NOMO-1 treated with DMSO at 0.1 percent for 48 hours (cell line): ENCODE measurements around the gene RNF220.

Source experiments
- DNase-seq: peaks from one replicate; lab custom pipeline; 2025; ENCODE audit not compliant: unreplicated experiment; lab: John Stamatoyannopoulos, UW

RNF220 gene

DNA sequence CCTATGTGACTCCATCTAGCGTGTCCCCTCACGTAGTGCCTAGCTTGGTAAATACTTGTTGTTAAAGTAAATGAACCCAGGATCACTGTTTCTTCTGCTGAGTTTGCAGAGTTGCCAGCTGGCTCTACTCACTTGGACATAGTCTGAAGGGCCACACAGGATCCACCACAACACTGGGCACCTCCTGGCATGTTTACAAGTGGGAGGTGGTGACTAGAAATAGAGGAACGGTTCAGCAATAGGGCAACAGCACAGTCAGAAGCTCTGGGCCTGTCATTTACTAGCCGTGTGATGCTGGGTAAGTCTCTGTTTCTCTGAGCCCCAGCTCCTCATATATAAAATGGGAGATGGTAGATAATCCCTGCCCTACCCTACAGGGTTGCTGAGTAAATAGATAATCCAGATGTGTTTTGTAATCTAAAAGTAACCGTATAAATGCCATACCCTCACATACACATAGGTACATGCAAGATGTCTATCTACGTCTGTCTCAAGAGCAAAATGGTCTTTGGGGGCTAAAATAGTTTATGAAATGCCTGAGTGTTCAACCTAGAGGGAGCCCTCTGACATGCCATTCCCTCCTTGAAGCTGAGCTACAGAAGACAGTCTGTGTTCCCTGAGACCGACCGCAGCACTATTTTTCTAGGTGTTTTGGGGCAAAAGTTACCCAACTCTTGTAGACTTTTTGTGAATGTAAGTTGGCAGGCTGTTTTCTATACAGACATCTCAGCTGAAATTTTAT is 20.5 kb downstream of the RNF220 start:
- no peak for DNase-seq

DNA sequence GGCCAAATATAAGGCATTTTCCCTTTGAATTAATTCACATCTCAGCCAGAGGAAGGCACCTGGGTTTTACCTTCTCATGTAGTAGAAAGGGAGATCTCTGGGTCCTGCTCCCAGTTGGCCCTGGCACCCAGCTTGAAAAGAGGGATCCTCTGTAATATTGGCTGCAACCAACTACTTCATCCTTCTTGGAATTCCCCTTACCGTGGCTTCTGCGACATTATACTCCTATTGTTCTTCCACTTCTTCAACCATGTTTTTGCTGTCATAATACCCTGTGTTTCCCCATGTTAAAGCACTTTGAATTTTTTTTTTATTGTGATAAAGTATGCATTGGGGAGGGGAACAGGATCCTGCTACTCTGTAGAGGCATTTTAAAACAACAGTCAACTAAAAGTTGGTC is 26.8 kb downstream of the RNF220 start:
- DNase-seq: no peak

DNA sequence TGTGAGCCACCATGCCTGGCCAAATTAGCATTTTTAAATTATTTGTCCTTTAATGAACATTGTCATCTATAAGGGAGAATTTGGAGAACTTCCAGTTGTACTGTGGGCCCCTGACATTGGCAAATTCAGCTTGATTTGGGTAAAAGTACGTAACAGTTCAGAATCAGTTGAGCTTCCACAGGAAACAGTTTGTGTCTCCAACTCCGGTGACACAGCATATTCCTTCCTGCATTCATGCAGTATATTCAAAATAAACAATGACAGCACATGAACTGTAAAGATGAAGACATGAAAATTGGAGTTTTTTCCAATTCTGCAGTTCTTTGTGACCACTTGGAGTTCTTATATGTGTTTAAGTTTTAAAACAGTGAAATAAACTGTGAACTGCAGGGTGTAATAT is 28.2 kb downstream of the RNF220 start:
- DNase-seq: peak; percentile 80

DNA sequence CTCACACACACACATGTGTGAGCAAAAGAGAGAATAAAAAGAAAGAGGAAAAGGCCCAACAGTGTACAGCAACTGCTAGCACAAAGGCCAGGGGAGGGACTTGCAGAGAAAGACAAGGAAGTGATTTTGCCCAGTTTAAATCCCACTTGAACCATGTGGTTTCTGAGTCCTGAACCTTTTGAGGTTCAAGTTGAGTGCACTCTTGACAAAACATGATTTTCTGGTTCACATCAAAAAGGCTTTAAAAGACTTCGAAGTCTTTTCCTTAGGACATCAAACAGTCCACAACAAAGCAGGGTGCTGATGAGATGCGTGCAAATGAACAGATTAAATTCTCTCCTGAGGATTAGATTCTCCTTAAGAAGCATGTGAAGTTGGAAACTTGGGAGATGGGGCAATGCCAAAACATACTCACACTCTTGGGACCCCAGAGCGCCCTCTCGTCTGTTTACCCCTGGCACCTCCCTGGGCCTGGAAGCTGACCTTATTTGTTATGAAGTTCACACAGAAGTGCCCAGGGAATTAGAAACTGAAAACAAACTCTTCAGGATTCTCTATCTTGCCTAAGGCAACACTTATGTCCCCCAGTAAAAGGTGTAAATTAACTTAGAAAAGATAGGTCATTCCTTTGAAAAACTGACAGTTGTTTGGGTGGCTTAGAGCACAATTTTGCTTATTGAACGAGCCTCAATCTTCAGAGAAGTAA is 31.5 kb downstream of the RNF220 start:
- DNase-seq: peak; percentile 19

DNA sequence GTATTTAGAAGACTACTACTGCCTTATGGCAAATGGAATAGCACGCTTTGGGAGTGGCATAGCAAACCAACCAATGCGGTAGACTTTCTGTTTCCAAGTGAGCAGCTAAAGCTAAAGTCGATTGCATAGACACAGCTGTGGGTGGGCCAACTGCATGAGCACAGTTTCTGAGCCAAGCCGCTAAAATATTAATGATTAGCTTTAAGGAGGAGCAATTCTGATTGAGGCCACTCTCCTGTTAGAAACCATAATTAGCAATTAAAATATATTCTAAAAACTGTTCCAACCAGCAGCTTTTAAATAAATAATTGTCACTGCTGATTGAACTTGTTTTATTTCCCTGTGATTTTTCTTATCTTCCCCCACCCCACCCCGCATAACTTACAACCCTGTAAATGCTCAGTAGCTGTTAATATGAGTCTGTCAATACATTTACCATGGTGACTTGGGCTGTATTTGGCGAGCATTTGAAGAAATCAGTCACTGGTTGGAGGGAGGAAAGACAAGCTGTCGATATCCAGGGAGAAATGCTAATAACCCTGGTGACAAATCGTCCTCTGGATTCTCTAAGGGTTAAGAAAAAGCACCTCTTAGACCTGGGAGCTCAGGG is 32.2 kb downstream of the RNF220 start:
- no peak for DNase-seq

DNA sequence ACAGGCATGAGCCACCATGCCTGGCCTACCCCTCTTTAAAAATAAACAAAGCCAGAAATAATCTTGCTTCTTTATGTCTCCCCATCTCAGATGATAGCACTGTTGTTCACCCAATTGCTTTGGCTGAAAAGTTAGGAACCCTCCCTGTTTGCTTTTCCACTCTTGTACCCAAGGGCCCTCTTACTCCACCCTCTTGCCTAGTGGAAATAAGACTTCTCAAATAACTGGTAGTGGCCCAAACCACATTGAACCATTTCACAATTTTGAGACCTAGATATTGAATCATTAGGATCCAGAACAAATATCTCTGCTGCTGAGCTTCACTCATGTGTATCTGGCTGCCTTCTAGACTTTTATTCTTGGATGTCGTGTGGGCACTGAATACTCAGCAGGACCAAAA is 37.7 kb downstream of the RNF220 start:
- DNase-seq: no peak

DNA sequence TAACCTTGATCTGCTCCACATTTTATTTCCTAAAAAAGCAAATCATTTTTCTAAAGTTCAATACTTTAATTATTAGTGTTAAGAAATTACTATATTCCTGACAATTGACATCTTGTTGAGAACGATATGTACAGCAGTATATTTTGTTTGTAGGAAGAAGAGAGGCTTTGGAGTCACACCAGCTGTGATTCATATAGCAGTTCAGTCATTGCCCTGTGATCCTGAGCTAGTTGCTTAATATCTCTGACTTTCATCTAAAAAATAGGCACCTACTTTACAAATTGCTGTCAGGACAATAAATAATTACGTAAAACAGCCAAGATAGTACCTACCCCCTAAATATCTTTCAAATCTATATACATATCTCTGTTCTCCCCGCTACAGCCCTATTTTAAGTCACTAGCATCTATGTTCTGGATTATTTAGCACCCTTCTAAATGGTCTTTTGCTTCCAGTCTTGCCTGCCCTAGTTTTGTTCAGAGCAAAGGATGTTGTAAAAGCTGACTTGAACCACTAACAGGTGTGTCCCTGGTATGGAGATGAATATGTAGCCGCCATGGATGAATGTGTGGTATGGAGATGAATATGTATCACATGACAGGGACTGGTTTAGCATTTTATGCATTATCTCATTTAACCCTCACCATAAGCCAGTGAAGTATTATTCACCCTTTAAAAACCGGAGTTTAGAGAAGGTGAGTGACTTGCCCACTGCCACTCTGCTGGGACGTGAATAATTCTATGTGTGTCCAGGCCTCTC is 42.2 kb downstream of the RNF220 start:
- DNase-seq: no peak

DNA sequence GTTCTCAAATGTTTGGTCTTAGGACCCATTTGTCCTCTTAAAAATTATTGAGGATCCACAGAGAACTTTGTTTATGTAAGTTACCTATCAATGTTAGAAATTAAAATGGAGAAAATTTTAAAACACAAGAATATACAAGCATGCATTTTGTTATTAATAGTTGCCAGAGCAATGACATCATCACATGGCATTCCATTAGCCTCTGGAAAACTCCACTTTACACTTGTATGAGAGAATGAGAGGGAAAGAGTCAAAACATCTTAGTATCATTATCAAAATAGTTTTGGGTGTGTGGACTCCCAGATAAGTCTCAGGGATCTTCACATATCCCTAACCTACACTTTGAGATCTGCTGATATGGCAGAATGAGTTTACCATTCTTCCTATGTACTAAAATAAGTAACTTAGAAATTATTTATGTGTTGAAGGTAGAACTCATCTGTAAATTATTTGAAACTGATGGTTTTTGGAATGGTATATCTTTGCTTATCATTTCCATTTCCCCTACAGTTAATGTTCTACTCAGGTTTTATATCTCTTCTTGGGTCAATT is 48.8 kb downstream of the RNF220 start:
- DNase-seq: no peak

DNA sequence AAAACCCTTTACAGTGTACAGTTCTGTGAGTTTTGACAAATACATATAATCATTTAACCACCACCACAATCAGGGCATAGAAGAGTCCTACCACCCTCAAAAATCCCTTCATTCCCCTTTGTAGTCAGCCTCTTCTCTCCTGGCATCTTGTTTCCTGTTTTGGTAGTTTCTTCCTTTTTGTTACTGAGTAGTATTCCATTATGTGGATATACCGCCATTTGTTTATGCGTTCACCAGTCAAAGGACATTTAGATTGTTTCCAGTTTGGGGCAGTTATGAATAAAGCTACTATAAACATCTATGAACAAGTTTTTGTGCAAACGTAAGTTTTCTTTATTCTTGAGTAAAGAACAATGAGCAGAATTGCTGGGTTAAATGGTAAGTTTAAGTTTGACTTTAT is 49.6 kb downstream of the RNF220 start:
- DNase-seq: no peak

DNA sequence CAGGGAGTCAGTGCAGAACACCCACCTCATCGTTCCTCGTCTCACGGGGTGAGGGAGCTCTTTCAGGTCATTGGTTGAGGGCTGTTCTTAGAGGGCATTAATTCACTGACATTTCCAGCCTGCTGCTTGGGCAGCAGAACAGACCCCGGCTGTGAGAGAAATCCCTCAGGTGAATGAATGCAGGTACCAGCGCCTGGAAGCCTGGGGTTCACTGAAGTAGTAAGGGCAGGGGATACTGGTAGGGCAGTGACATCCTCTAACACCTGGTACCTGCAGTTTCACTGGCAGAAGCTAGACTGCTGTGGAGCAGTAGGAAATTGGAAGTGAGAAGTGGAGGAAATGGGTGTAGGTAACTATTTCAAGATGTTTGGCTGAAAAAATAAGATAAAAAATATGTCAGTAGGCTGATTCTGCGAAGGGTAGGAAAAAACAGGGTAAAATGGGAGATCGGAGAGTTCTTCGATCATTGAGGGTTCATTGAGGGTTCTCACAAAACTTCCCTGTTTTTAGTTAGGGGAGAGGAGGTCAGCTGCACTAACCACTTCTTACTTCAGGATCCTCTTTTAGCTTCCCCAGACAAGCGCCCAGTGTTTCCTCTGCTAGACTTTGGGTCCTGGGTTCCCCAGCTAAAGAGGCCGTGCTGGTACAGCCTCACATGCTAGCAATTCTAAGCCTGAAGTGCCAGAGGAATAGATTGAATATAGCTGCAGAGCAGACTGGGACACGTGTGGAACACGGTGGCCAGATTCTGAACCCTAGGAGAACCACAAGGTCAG is 55.2 kb downstream of the RNF220 start:
- peak; percentile 67 for DNase-seq

DNA sequence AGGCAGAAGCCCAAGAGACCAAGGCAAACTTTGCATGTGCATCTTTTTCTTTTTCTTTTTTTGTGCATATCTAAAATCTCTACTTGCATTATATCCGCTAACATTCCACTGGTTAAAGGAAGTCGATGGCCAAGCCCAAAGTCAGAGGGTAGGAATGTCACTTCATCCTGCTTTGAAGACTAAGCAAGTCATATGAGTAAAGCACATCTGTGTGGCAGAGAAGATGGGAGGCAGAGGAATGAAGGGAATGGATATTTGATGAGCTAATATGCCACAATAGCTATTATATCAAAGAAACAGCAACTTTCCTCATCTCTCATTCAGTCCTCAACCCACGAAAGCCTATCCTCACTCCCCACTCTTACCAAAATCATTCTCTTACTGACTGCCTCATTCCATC is 59.3 kb downstream of the RNF220 start:
- no peak for DNase-seq

DNA sequence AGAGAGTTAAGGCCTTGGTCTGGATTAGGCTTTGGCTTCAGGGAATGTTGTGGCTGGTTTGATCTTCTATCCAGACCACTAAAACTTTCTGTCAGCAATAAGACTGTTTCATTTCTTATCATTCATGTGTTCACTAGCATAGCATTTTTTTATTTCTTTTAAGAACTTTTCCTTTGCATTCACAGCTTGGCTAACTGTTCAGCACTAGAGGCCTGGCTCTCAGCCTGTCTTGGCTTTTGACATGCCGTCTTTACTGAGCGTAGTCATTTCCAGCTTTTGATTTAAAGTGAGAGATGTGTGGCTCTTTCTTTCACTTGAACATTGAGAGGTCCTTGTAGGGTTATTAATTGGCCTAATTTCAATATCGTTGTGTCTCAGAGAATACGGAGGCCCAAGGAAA is 62.5 kb downstream of the RNF220 start:
- DNase-seq: no peak

DNA sequence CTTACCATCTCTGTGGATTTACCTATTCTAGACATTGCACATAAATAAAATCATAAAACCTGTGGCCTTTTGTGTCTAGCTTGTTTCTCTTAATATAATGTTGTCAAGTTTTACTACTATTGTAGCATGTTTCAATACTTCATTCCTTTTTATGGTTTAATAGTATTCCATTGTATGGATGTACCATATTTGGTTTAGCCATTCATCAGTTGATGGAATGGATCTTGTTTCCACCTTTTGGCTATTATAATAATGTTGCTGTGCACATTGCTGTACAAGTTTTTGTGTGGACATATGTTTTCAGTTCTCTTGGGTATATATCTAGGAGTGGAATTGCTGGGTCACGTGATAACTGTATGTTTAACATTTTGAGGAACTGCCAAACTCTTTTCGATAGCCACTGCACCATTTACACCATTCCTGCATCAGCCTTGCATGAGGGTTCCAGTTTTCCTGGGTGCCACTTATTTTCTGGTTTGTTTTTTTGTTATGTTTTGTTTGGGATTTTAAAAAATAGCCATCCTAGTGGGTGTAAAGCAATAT is 66.9 kb downstream of the RNF220 start:
- no peak for DNase-seq

DNA sequence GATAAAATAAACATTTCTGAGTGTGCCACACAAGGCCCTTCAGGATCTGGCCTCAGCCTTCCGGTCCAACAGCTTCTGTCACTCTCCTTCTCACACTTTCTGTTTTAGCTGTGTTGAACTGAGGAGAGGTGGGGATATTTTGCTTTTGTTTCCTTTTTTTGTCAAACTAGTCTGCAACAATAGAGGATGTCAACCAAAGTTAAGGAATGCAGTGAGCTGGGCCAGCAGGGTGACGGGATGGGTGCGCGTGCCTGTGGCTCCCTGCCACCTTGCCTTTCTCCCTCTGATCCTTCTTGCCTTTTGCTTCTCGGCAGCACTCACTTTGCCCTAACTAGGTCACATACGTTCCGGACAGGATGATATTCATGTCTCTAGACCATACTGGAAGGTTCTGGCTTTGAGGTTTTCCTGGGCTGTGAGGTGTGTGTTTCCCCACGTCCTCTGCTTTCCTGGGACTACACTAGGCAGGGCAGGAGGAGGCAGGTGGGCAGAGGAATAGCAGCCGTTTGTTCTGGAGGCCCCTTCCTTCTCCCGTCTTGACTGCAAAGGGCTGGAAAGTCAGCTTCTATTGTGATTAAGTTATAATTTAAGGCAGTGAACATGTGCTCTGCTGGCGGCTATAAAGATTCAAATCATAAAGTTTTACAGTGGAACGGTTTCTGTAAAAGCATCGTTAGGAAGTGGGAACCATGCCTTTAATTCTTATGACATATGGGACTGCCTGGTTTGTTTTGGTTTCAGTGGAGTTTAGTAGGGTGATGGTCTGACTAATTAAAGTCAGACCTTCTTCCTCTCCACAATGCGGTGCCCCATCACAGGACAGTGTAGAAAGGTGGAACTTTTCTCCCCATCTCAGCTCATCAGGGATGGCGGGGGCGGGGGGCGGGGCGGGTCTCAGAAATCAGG is 67.8 kb downstream of the RNF220 start:
- DNase-seq: no peak

DNA sequence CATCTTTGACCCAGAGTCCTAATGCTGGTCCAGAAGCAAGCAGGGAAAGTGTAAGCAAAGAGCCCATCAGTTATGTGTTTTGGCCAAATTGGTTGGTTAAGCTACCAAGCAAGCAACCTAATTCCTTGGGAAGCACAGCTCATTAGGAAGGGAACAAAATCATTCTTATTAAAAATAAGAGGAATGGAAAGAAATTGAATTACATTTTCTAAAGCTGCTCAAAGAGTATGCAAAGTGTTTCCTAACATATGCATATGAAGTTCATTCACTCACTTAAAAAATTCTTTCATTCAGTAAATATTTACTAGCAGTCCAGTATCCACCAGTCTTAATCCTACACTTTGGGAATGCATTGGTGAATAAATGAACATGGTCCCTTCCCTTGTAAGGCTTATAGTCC is 71.8 kb downstream of the RNF220 start:
- no peak for DNase-seq

DNA sequence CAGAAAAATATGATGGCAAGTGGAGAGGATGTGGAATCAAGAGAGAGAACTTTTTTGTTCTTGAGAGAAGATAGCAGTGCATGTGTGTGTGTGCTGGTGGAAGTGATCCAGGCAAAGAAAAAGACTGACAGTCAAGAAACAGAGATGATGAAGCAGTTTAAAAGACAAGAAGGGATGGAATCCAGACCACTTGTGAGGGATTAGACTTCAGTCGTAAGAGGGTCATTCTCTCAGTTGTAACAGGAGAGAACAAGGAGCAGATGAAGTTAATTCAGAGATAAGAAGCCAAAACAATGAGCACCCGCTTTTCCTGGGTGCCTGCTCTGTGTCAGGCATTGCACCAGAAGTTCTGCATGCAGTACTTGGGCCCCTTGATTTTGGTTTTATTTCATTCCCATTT is 76.6 kb downstream of the RNF220 start:
- DNase-seq: no peak

DNA sequence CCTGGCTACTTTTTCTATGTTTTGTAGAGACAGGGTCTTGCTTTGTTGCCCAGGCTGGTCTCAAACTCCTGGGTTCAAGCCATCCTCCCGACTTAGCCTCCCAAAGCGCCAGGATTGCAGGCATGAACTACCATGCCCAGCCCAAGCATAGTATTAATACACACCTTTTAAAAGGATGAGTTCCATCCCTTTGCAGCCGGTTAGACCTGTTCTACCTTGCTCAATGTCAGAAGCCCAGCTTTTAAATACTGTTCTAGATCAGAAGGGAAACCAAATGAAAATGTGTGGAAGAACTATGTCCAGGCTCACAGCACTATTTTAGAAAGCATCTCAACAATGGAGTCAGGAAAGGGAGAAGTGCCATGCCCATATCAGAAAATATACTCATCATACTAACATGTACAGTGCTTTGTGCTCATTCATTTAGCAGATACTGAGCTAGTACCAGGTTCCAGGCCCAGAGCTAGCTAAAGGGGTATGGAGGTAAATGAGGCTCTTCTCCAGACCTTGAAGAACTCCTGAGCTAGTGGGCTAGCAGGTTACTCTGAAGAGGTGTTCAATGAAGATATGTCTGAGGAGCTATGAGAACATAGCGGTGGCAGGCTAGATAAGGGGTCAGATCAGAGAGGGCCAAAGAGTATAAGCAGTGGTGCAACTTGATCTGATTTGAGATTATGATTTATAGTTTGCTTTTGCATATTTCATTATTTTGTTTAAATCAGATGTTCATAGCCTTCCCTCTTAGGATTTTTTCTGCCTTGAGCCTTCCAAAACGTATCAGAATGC is 78.2 kb downstream of the RNF220 start:
- DNase-seq: no peak

DNA sequence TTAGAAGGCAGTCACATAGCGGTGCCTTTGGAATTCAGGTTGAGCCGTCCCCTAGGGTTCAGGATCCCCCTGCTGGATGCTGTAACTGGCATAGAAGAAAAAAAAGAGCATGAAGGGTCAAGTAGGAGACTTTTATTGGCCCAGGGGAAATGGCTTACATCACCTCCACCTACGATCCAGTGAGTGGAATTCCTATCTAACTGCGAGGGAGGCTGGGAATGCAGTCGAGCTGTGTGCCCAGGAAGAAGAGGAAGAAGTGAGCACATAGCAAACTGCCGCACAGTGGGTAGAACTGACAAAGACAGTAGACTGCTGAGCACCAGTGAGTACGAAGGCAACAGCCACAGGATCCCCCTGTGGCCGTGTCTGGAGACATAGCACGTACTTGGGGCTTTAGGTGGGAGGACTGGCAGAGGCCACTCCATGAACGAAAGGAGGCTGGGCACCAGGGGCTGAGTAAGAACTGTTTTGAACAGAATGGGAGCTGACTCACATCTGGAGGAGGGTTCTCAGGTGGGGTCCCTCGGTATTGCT is 79.2 kb downstream of the RNF220 start:
- no peak for DNase-seq
